OCI-LY7 (cell line): ENCODE results near the gene FANCL. TPM values are rescaled to one million over a fixed set of nuclear protein-coding genes. Genes with fewer than 3 reads are reported as not detected.
"Not testable (repeated sequence)": the region's sequence is repeated elsewhere in the genome, so short reads cannot be mapped to it uniquely, and the experiment has no call there.

Source experiments
- BruUV-seq: library from RNA; stranded (reverse); fragments of 400-500 nt; replicated peaks from 2 replicates; lab custom pipeline; 2021; lab: Mats Ljungman, UMichigan
- CTCF ChIA-PET: fragments of 300-600 bp; sonication (Branson Sonifier 250); formaldehyde crosslinking; loops from one replicate; lab custom pipeline; 2022; ENCODE audit warnings: antibody characterized with exemption; ENCODE audit not compliant: unreplicated experiment; lab: Charles Lee
- POLR2A ChIA-PET: fragments of 300-600 bp; sonication (Branson Sonifier 250); formaldehyde crosslinking; loops from one replicate; lab custom pipeline; 2022; ENCODE audit warnings: antibody characterized with exemption; lab: Charles Lee
- DNase-seq: peaks from one replicate; pipeline ENCODE4 v3.0.0-alpha.2; 2015; ENCODE audit warnings: low spot score
- H2AFZ ChIP-seq: fragments of 200-600 bp; sonication (generic), shearing (Covaris generic); 2 replicates; pipeline ENCODE4 v1.6.1; 2014; ENCODE audit warnings: mild to moderate bottlenecking, antibody characterized with exemption, low read length, moderate library complexity
- H3K27ac ChIP-seq: fragments of 200-600 bp; sonication (generic); 2 replicates; pipeline ENCODE4 v1.5.1; 2014; ENCODE audit warnings: mixed run types, low read depth, mild to moderate bottlenecking, moderate library complexity, low read length, inconsistent platforms; ENCODE audit not compliant: poor library complexity, severe bottlenecking
- H3K36me3 ChIP-seq: fragments of 200-600 bp; sonication (generic); 2 replicates; pipeline ENCODE4 v1.6.1; 2014; ENCODE audit warnings: mild to moderate bottlenecking, antibody characterized with exemption, low read length, moderate library complexity, mixed read lengths; ENCODE audit not compliant: insufficient read depth
- H3K4me1 ChIP-seq: fragments of 200-600 bp; sonication (generic); 2 replicates; pipeline ENCODE4 v1.5.1; 2014; ENCODE audit warnings: mild to moderate bottlenecking, low read length; ENCODE audit not compliant: insufficient read depth, poor library complexity, severe bottlenecking
- H3K4me2 ChIP-seq: fragments of 200-600 bp; sonication (generic); 2 replicates; pipeline ENCODE4 v1.6.1; 2014; ENCODE audit warnings: mild to moderate bottlenecking, low read length
- H3K4me3 ChIP-seq: fragments of 200-600 bp; sonication (generic); 2 replicates; pipeline ENCODE4 v1.5.1; 2014; ENCODE audit warnings: mild to moderate bottlenecking, low read depth, low read length; ENCODE audit not compliant: poor library complexity, severe bottlenecking
- H3K79me2 ChIP-seq: fragments of 200-600 bp; sonication (generic); 2 replicates; pipeline ENCODE4 v1.6.1; 2016; ENCODE audit warnings: low read depth, mild to moderate bottlenecking, low read length, moderate library complexity, mixed read lengths; ENCODE audit not compliant: insufficient read depth
- H3K9me2 ChIP-seq: fragments of 200-600 bp; sonication (generic); 2 replicates; pipeline ENCODE4 v1.6.1; 2016; ENCODE audit warnings: mild to moderate bottlenecking, low read length, mixed read lengths; ENCODE audit not compliant: insufficient read depth
- H3K9me3 ChIP-seq: fragments of 200-600 bp; sonication (generic); 2 replicates; pipeline ENCODE4 v1.6.1; 2014; ENCODE audit warnings: mild to moderate bottlenecking, mixed run types, low read length, mixed read lengths
- H4K20me1 ChIP-seq: fragments of 200-600 bp; sonication (generic); 2 replicates; pipeline ENCODE4 v1.6.1; 2014; ENCODE audit warnings: mild to moderate bottlenecking, antibody characterized with exemption, low read length, moderate library complexity, mixed read lengths; ENCODE audit not compliant: insufficient read depth
- CTCF ChIP-seq: fragments of 200-600 bp; sonication (generic); conservative IDR thresholded peaks from 2 replicates; pipeline ENCODE4 v1.5.1; 2014; ENCODE audit warnings: mild to moderate bottlenecking, antibody characterized with exemption, low read length, moderate library complexity, mixed read lengths
- EZH2phosphoT487 ChIP-seq: fragments of 200-600 bp; sonication (generic); IDR thresholded peaks from 2 replicates; pipeline ENCODE4 v1.6.1; 2018; ENCODE audit warnings: low read depth, borderline replicate concordance, mild to moderate bottlenecking, mixed run types, antibody characterized with exemption, low read length, moderate library complexity, mixed read lengths
- intact Hi-C: fragments of 100-400 bp; cut with micrococcal nuclease; formaldehyde crosslinking; loops from one replicate; pipeline ENCODE4 v1.10.0; 2022; ENCODE audit not compliant: unreplicated experiment
- total RNA-seq, 2 experiments: library from RNA; depleted of rRNA in 1 of 2; stranded (reverse); fragments of >200 nt in 1 of 2; shearing (Covaris generic) in 1 of 2; gene quantifications; 2 replicates each; pipeline ENCODE4 v1.2.3, GENCODE V29; 2014 to 2022

The FANCL gene
- total RNA-seq, 2 experiments from 2014 or later = 32.8 to 33.0 TPM

GRCh38 chr2:58170334-58170933 lies 70.7 kb downstream of the FANCL start:
- DNase-seq, BruUV-seq, CTCF ChIA-PET, H3K9me3 ChIP-seq, H3K27ac ChIP-seq, H2AFZ ChIP-seq, H3K79me2 ChIP-seq, H3K4me1 ChIP-seq, H3K36me3 ChIP-seq, H3K9me2 ChIP-seq, H3K4me2 ChIP-seq, H3K4me3 ChIP-seq, H4K20me1 ChIP-seq, intact Hi-C loops: not testable (repeated sequence)
- POLR2A ChIA-PET = interaction anchor here (0.7 kb wide), 1 partner anchor 52 kb away, joined by 4 read pairs; no protein-coding TSS in a partner anchor

GRCh38 chr2:58169845-58170244 lies 71.3 kb downstream of the FANCL start:
- H3K9me3 ChIP-seq, DNase-seq, H3K4me3 ChIP-seq, BruUV-seq, H3K4me1 ChIP-seq, intact Hi-C loops, H2AFZ ChIP-seq, CTCF ChIA-PET, H3K4me2 ChIP-seq, H3K79me2 ChIP-seq, H3K36me3 ChIP-seq, H3K9me2 ChIP-seq, H3K27ac ChIP-seq, H4K20me1 ChIP-seq: not testable (repeated sequence)
- POLR2A ChIA-PET = interaction anchor here (0.7 kb wide), 1 partner anchor 53 kb away, joined by 4 read pairs; no protein-coding TSS in a partner anchor

- H3K36me3 ChIP-seq, H2AFZ ChIP-seq, BruUV-seq, H4K20me1 ChIP-seq, DNase-seq, H3K9me3 ChIP-seq, H3K79me2 ChIP-seq, intact Hi-C loops, CTCF ChIA-PET, H3K4me3 ChIP-seq, H3K4me1 ChIP-seq, H3K9me2 ChIP-seq, H3K27ac ChIP-seq, H3K4me2 ChIP-seq: not testable (repeated sequence)
- POLR2A ChIA-PET = interaction anchor here (1.0 to 1.6 kb wide), 2 partner anchors 14 to 19 kb away, joined by 3 to 8 read pairs; no protein-coding TSS in a partner anchor
Measured at GRCh38 chr2:58168130-58168529, 73.0 kb downstream of the FANCL start.

GRCh38 chr2:58163913-58164312 lies 77.2 kb downstream of the FANCL start:
- no peaks in the 10 kb centered on the region for H3K9me2 ChIP-seq
- TF ChIP-seq CTCF (no peak), EZH2phosphoT487 (no peak)
- no peaks in the 10 kb centered on the region for H3K79me2 ChIP-seq
- H2AFZ ChIP-seq = no peak overlapping the region
- H3K4me2 ChIP-seq = no peak overlapping the region
- CTCF ChIA-PET = no interaction called here
- POLR2A ChIA-PET = interaction anchor here (0.5 kb wide), 1 partner anchor 63 kb away, joined by 3 read pairs; no protein-coding TSS in a partner anchor
- intact Hi-C loops = no loop called here
- H3K9me3 ChIP-seq = no peaks in the 10 kb centered on the region
- peaks cover 48% of the 10 kb centered on the region for H3K36me3 ChIP-seq
- no peak overlapping the region for H3K4me3 ChIP-seq
- no peak for DNase-seq
- H3K4me1 ChIP-seq = no peaks in the 10 kb centered on the region
- no TSS peak for BruUV-seq
- no peaks in the 10 kb centered on the region for H4K20me1 ChIP-seq
- no peak overlapping the region for H3K27ac ChIP-seq
